GM12873 (cell line): ENCODE measurements around the gene PRDM5.

ENCODE experiments used
- TF ChIP-seq, protein P1 (sequence below): IDR thresholded peaks from 2 replicates; pipeline ENCODE4 v1.5.1; 2012; ENCODE audit warnings: low read depth, mild to moderate bottlenecking, moderate library complexity, low read length, control low read depth; ENCODE audit not compliant: insufficient read depth; ENCODE audit errors: missing control alignments

Gene PRDM5

DNA sequence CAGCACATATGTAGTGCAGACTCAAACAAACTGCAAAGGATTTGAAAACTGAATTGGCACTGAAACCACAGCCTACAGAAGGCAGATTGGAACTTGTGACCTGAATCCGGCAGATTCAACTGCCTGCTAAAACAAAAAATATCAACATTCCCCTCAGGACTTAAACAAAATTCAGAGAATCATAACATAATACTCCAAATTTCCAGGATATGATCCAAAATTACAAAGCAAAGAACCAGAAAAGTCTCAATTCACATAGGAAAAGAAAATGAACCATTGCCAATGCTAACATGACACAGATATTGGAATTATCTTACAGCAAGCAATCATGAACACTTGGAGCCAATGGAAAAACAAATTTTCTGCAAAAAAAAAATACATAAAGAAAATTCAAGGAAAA, 250.4 kb downstream of the PRDM5 start:
- TF ChIP-seq, protein P1, sequence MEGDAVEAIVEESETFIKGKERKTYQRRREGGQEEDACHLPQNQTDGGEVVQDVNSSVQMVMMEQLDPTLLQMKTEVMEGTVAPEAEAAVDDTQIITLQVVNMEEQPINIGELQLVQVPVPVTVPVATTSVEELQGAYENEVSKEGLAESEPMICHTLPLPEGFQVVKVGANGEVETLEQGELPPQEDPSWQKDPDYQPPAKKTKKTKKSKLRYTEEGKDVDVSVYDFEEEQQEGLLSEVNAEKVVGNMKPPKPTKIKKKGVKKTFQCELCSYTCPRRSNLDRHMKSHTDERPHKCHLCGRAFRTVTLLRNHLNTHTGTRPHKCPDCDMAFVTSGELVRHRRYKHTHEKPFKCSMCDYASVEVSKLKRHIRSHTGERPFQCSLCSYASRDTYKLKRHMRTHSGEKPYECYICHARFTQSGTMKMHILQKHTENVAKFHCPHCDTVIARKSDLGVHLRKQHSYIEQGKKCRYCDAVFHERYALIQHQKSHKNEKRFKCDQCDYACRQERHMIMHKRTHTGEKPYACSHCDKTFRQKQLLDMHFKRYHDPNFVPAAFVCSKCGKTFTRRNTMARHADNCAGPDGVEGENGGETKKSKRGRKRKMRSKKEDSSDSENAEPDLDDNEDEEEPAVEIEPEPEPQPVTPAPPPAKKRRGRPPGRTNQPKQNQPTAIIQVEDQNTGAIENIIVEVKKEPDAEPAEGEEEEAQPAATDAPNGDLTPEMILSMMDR, result no peak

DNA sequence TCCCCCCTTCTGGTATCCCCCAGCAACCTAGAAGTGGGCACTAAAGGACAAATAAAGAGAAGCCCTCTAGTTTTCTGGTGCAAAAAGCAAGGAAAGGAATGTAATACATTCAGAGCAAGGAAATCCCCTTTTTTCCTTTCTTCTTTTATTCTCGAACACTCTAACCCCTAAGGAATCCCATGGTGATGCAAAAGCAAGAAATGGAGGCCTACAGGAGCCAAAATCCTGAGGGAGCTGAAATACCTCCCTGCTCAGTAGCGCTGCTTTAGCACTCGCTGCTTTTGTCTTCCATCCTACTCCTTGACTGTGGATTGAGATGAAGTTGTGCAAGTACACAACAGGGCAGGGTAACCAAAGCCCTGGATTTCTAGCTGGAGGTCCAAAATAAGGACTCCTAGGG, 251.0 kb downstream of the PRDM5 start:
- TF ChIP-seq, protein P1, result no peak

DNA sequence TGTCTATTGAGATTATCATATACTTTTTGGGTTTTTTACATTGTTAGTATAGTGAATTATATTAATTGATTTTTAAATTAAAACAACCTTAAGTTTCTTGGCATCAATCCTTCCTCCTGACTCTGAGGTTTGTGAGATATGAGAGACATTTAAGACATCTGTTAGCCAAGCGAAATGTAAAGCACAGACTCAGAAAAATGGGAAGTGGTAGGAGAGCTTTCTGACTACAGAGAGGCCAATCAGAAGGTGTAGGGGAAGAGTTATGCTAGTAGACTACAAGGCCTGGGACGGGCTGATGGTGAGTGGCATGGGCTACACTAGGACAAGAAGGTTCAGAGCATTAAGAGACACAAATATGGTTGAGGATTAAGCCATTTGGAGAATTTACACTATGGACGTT, 255.4 kb downstream of the PRDM5 start:
- TF ChIP-seq, protein P1, result no peak

DNA sequence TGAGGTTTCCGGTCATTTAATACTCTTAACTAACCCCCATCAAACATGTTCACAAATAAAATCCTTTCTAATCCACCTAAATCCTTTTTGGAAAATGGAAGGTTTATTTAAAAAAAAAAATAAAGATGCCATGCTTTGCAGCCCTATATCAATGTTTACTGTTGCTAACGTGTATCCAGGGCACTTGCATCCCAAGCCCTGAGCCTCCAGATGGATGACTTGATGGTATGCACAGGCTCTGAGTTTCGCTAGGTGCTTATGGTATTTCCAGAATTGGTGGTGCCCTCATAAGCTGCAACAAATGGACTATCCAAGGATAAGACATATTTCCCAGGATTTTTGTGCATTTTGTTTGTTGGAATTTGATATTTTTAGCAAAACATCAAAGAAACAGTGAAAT, 257.7 kb downstream of the PRDM5 start:
- TF ChIP-seq, protein P1, result no peak

DNA sequence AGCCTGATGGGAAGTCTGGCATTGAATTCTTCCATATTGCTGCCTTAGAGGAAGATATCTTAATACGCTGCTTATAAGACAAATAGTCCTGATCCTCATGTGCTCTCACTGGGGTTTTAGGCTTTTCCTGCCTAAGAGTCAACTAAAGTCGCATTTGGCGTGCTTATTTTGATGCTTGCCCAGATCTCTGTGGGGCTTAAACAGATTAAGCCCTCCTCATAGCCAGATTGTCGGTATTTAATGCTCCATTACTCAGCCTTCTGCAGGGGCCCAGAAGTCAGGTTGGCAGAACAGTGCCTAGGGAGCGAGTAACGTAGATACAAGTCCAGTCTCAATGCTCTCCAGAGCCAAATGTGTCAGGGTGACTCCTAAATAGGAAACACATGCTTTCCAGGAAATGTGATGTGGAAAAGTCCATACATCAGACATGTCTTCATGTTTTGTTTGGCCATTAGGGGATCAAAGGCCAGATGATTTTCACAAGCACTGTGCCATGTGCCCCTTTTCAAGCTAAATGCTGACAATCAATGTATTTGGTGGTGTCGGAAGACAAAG, 262.8 kb downstream of the PRDM5 start:
- TF ChIP-seq, protein P1, result no peak

DNA sequence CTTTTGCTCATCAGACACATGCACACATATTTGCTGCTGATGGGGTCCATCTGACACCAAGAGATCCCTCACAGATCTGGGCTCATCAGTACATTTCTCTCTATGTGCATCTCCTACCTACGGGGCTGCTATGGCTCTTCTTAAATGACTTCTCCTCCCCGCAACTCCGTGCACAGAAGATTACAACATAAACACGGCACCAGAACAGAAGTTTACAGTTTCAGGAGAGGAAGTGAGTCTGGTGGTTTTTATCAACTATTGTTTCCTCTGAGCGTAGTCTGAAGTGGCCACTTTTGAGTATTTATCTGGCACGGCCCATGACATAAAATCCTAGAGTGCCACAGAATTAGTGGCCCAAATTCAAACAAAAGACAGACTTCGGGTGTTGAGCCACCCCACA, 263.8 kb downstream of the PRDM5 start:
- TF ChIP-seq, protein P1, result no peak

DNA sequence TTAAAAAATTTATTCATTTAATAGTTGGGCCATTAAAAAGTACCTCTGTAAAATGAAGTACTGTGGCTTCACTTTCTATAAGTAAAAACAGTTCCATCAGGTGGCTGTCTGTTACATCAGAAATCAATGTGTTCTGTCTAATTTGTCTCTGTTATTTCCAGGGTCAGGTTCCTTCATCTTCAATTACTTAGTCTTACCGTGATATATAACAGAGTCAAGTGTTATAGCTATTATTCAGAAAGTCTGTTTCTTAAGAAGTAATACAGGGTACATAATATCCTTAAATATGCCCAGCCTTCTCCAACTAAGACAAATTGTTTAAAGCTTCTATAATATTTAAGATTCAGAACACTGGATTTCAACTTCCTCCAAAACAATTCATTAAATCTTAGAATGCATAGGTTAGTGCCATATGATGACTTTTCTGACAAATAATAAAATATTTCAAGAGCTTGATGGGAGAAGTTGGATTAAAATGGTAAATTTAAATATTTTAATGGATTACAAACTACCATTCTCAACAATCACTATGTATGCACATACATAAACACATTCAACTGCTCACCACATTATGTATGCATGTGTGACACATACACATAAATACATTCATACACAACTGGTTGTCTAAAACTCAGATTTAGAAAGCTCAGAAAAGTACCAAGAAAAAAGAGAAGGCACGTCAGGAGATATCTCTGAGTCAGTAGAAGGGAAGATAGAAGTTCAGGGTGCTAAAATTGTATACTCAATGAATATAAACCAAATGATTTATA, 268.5 kb downstream of the PRDM5 start:
- TF ChIP-seq, protein P1, result no peak
